T-helper 1 cell treated with Interleukin-12 subunit alpha and Interleukin-12 subunit beta and Interleukin-4 antibody, amounts not matched to agents 30 μg/mL and 1 μg/mL, for 36 hours (primary cell): Measurements from ENCODE around the gene PPP1R13L.
A peak's percentile ranks its signal among the peaks of the same experiment; 100 is the strongest.
"Not testable (repeated sequence)": the region's sequence is repeated elsewhere in the genome, so short reads cannot be mapped to it uniquely, and the experiment has no call there.

ENCODE experiments used
- H3K27ac Mint-ChIP-seq: one replicate; pipeline ENCODE4 v1.8.0; 2021; ENCODE audit warnings: mild to moderate bottlenecking, mixed read lengths
- H3K27me3 Mint-ChIP-seq: one replicate; pipeline ENCODE4 v1.8.0; 2021; ENCODE audit warnings: low read depth, mixed read lengths
- H3K36me3 Mint-ChIP-seq: one replicate; pipeline ENCODE4 v1.8.0; 2021; ENCODE audit warnings: low read depth, mixed read lengths
- H3K4me1 Mint-ChIP-seq: one replicate; pipeline ENCODE4 v1.8.0; 2021; ENCODE audit warnings: low read depth, mixed read lengths
- H3K4me3 Mint-ChIP-seq: one replicate; pipeline ENCODE4 v1.8.0; 2021; ENCODE audit warnings: mild to moderate bottlenecking, moderate library complexity, mixed read lengths
- H3K9me3 Mint-ChIP-seq: one replicate; pipeline ENCODE4 v1.8.0; 2021; ENCODE audit warnings: mixed read lengths

Gene PPP1R13L

GRCh38 chr19:45420871-45421270 is 16.0 kb upstream of the PPP1R13L start:
- Mint-ChIP-seq H3K4me1 (peaks cover 38% of the 10 kb centered on the region), H3K27me3 (no peaks in the 10 kb centered on the region), H3K36me3 (peaks cover 28% of the 10 kb centered on the region), H3K27ac (no peak overlapping the region), H3K4me3 (no peak overlapping the region), H3K9me3 (no peaks in the 10 kb centered on the region)

GRCh38 chr19:45420356-45420755 is 15.5 kb upstream of the PPP1R13L start:
- Mint-ChIP-seq H3K9me3 (no peaks in the 10 kb centered on the region), H3K4me3 (no peak overlapping the region), H3K27ac (peak overlapping the region; percentile 63), H3K4me1 (peaks cover 36% of the 10 kb centered on the region), H3K36me3 (peaks cover 28% of the 10 kb centered on the region), H3K27me3 (no peaks in the 10 kb centered on the region)

GRCh38 chr19:45419895-45420294 is 15.0 kb upstream of the PPP1R13L start:
- Mint-ChIP-seq H3K36me3 (peaks cover 28% of the 10 kb centered on the region), H3K27me3 (no peaks in the 10 kb centered on the region), H3K4me1 (peaks cover 36% of the 10 kb centered on the region), H3K9me3 (no peaks in the 10 kb centered on the region), H3K27ac (no peak overlapping the region), H3K4me3 (no peak overlapping the region)

- Mint-ChIP-seq H3K27me3 (no peaks in the 10 kb centered on the region), H3K4me3 (no peak overlapping the region), H3K4me1 (peaks cover 33% of the 10 kb centered on the region), H3K36me3 (peaks cover 29% of the 10 kb centered on the region), H3K27ac (peak overlapping the region; percentile 71), H3K9me3 (no peaks in the 10 kb centered on the region)
These were observed 14.5 kb upstream of the PPP1R13L start for GRCh38 chr19:45419396-45419795.

GRCh38 chr19:45418802-45419201 is 13.9 kb upstream of the PPP1R13L start:
- peak overlapping the region; percentile 46 for H3K27ac Mint-ChIP-seq
- peak overlapping the region; percentile 59 for H3K4me3 Mint-ChIP-seq
- H3K9me3 Mint-ChIP-seq = no peaks in the 10 kb centered on the region
- peaks cover 28% of the 10 kb centered on the region for H3K4me1 Mint-ChIP-seq
- no peaks in the 10 kb centered on the region for H3K27me3 Mint-ChIP-seq
- H3K36me3 Mint-ChIP-seq = peaks cover 35% of the 10 kb centered on the region

- Mint-ChIP-seq H3K27me3 (no peaks in the 10 kb centered on the region), H3K36me3 (peaks cover 33% of the 10 kb centered on the region), H3K4me3 (no peak overlapping the region), H3K27ac (peak overlapping the region; percentile 36), H3K9me3 (no peaks in the 10 kb centered on the region), H3K4me1 (peaks cover 15% of the 10 kb centered on the region)
These were observed 12.3 kb upstream of the PPP1R13L start for GRCh38 chr19:45417151-45417550.

GRCh38 chr19:45414468-45414867 is 9.6 kb upstream of the PPP1R13L start:
- H3K4me1 Mint-ChIP-seq = peaks cover 6% of the 10 kb centered on the region
- H3K4me3 Mint-ChIP-seq = no peak overlapping the region
- no peaks in the 10 kb centered on the region for H3K27me3 Mint-ChIP-seq
- no peak overlapping the region for H3K27ac Mint-ChIP-seq
- peaks cover 23% of the 10 kb centered on the region for H3K36me3 Mint-ChIP-seq
- no peaks in the 10 kb centered on the region for H3K9me3 Mint-ChIP-seq

- Mint-ChIP-seq H3K4me1 (peaks cover 2% of the 10 kb centered on the region), H3K27ac (no peak overlapping the region), H3K36me3 (peaks cover 25% of the 10 kb centered on the region), H3K9me3 (no peaks in the 10 kb centered on the region), H3K27me3 (no peaks in the 10 kb centered on the region), H3K4me3 (no peak overlapping the region)
These were observed 8.6 kb upstream of the PPP1R13L start for GRCh38 chr19:45413497-45413896.

GRCh38 chr19:45410330-45410729 is 5.5 kb upstream of the PPP1R13L start:
- not testable (repeated sequence) for H3K9me3 Mint-ChIP-seq, H3K4me3 Mint-ChIP-seq, H3K27me3 Mint-ChIP-seq, H3K27ac Mint-ChIP-seq
- Mint-ChIP-seq H3K4me1 (peaks cover 13% of the 10 kb centered on the region), H3K36me3 (peaks cover 23% of the 10 kb centered on the region)

GRCh38 chr19:45409557-45409920 is 4.7 kb upstream of the PPP1R13L start:
- H3K4me1 Mint-ChIP-seq = peaks cover 16% of the 10 kb centered on the region
- no peak overlapping the region for H3K4me3 Mint-ChIP-seq
- H3K36me3 Mint-ChIP-seq = peaks cover 23% of the 10 kb centered on the region
- H3K9me3 Mint-ChIP-seq = no peaks in the 10 kb centered on the region
- H3K27ac Mint-ChIP-seq = no peak overlapping the region
- H3K27me3 Mint-ChIP-seq = peaks cover under 1% of the 10 kb centered on the region

- Mint-ChIP-seq H3K4me3 (no peak overlapping the region), H3K36me3 (peaks cover 17% of the 10 kb centered on the region), H3K27ac (peak overlapping the region; percentile 38), H3K27me3 (peaks cover 6% of the 10 kb centered on the region), H3K4me1 (peaks cover 17% of the 10 kb centered on the region), H3K9me3 (no peaks in the 10 kb centered on the region)
These were observed 4.1 kb upstream of the PPP1R13L start for GRCh38 chr19:45408830-45409556.

GRCh38 chr19:45408121-45408520 is 3.3 kb upstream of the PPP1R13L start:
- H3K4me3 Mint-ChIP-seq = peak overlapping the region; percentile 4
- H3K9me3 Mint-ChIP-seq = no peaks in the 10 kb centered on the region
- peaks cover 22% of the 10 kb centered on the region for H3K4me1 Mint-ChIP-seq
- H3K27ac Mint-ChIP-seq = no peak overlapping the region
- peaks cover 11% of the 10 kb centered on the region for H3K36me3 Mint-ChIP-seq
- peaks cover 15% of the 10 kb centered on the region for H3K27me3 Mint-ChIP-seq

GRCh38 chr19:45407585-45407984 is 2.7 kb upstream of the PPP1R13L start:
- not testable (repeated sequence) for H3K36me3 Mint-ChIP-seq

GRCh38 chr19:45407091-45407375 is 2.2 kb upstream of the PPP1R13L start:
- peaks cover 22% of the 10 kb centered on the region for H3K27me3 Mint-ChIP-seq
- peaks cover 24% of the 10 kb centered on the region for H3K4me1 Mint-ChIP-seq
- H3K9me3 Mint-ChIP-seq = no peaks in the 10 kb centered on the region
- H3K36me3 Mint-ChIP-seq = peaks cover 8% of the 10 kb centered on the region
- H3K27ac Mint-ChIP-seq = no peak overlapping the region
- H3K4me3 Mint-ChIP-seq = peak overlapping the region; percentile 90

More at GRCh38 chr19:45407585-45407984, 2.7 kb upstream of the PPP1R13L start:
- not testable (repeated sequence) for H3K27ac Mint-ChIP-seq, H3K4me3 Mint-ChIP-seq, H3K9me3 Mint-ChIP-seq
- Mint-ChIP-seq H3K27me3 (peaks cover 20% of the 10 kb centered on the region), H3K4me1 (peaks cover 24% of the 10 kb centered on the region)

- Mint-ChIP-seq H3K9me3 (no peaks in the 10 kb centered on the region), H3K4me1 (peaks cover 24% of the 10 kb centered on the region), H3K4me3 (peak within 1 kb of the TSS; percentile 90), H3K27ac (peak within 1 kb of the TSS; percentile 96), H3K36me3 (peaks cover 8% of the 10 kb centered on the region), H3K27me3 (peaks cover 28% of the 10 kb centered on the region)
These were observed 1.6 kb upstream of the PPP1R13L start, which contains the start of gene POLR1G for GRCh38 chr19:45406226-45407090. TSS of gene POLR1G (plus strand) at chr19:45406644. CDS start at chr19:45406697, 53 bp downstream.
